Measurements from ENCODE around the gene AHNAK. TPM values are rescaled to one million over a fixed set of nuclear protein-coding genes. Genes with fewer than 3 reads are reported as not detected.

AHNAK gene
- total and polyA plus RNA-seq, 2 donors (not counting 3 experiments of a cell fraction or from before 2014, with no cell fraction given), result 35.2 to 436 TPM

- H3K4me2 ChIP-seq (ENCODE audit: insufficient read depth, low read length), result no peak overlapping the region
- no peaks in the 10 kb centered on the region for H3K79me2 ChIP-seq (ENCODE audit: control insufficient read depth, insufficient read depth, low read length)
- no peaks in the 10 kb centered on the region for H4K20me1 ChIP-seq (replicated peaks; ENCODE audit: control insufficient read depth, extremely low read depth, insufficient read depth, low read length)
- H3K9me1 ChIP-seq (replicated peaks; ENCODE audit: control insufficient read depth, extremely low read depth, insufficient read depth, low read length), result no peaks in the 10 kb centered on the region
- no peak for DNase-seq (ENCODE audit: low read depth, low spot score)
- no peak overlapping the region for H2AFZ ChIP-seq (ENCODE audit: low read depth, low read length)
- dilution Hi-C loops (cut with MboI; ENCODE audit: extremely low pct_ligation_motif_present, low sequenced_read_pairs) (no loop called here), intact Hi-C loops (cut with micrococcal nuclease) (loop anchor here (5.0 kb wide), 3 partner anchors 213 to 483 kb away; partner anchors contain the start of genes EML3, ROM1, SLC3A2 and STX5)
- TF ChIP-seq EZH2 (IDR thresholded peaks at IDR 0.05; ENCODE audit: borderline replicate concordance, low read depth, low read length, severe bottlenecking) (no peak), MAX (IDR thresholded peaks at IDR 0.05; ENCODE audit: insufficient read depth, insufficient read length) (no peak), POLR2A (IDR thresholded peaks at IDR 0.05; ENCODE audit: low read depth, low read length) (no peak), POLR2AphosphoS5 (IDR thresholded peaks at IDR 0.05; ENCODE audit: insufficient read depth, low read depth, low read length) (no peak), FOS (IDR thresholded peaks at IDR 0.05; ENCODE audit: borderline replicate concordance, insufficient read depth, low read length) (no peak), JUN (IDR thresholded peaks at IDR 0.05; ENCODE audit: borderline replicate concordance, insufficient read depth, insufficient read length, low read depth) (no peak)
- TF ChIP-seq, protein P1, sequence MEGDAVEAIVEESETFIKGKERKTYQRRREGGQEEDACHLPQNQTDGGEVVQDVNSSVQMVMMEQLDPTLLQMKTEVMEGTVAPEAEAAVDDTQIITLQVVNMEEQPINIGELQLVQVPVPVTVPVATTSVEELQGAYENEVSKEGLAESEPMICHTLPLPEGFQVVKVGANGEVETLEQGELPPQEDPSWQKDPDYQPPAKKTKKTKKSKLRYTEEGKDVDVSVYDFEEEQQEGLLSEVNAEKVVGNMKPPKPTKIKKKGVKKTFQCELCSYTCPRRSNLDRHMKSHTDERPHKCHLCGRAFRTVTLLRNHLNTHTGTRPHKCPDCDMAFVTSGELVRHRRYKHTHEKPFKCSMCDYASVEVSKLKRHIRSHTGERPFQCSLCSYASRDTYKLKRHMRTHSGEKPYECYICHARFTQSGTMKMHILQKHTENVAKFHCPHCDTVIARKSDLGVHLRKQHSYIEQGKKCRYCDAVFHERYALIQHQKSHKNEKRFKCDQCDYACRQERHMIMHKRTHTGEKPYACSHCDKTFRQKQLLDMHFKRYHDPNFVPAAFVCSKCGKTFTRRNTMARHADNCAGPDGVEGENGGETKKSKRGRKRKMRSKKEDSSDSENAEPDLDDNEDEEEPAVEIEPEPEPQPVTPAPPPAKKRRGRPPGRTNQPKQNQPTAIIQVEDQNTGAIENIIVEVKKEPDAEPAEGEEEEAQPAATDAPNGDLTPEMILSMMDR (IDR thresholded peaks at IDR 0.05; ENCODE audit: extremely low read depth in 1 of 2, insufficient read depth in 1 of 2, low read depth in 1 of 2, low read length in 2 of 2), result no peak
- BruUV-seq (replicated peaks), result no TSS peak
- CTCF ChIA-PET, result interaction anchor here (1.6 to 4.2 kb wide), 2 partner anchors 11 to 25 kb away, joined by 4 to 18 read pairs; no protein-coding TSS in a partner anchor
- H3K36me3 ChIP-seq (ENCODE audit: control insufficient read depth in 2 of 2, extremely low read depth in 1 of 2, insufficient read depth in 2 of 2, low read length in 2 of 2), result no peaks in the 10 kb centered on the region
- no peak overlapping the region for H3K9ac ChIP-seq (replicated peaks; ENCODE audit: extremely low read depth, insufficient read depth, low read length)
- H3K27ac ChIP-seq (ENCODE audit: insufficient read depth, low read depth, low read length), result no peak overlapping the region
- POLR2A ChIA-PET, result no interaction called here
- FAIRE-seq, result no peak
- no peak overlapping the region for H3K4me3 ChIP-seq (replicated peaks in 1 of 3; ENCODE audit: insufficient read depth in 1 of 3, low read depth in 1 of 3, low read length in 3 of 3)
- H3K9me3 ChIP-seq (replicated peaks; ENCODE audit: control insufficient read depth, insufficient read depth, low read length), result no peaks in the 10 kb centered on the region
- H3K4me1 ChIP-seq (ENCODE audit: control insufficient read depth, extremely low read depth, insufficient read depth, low read length), result peaks cover 4% of the 10 kb centered on the region
- H3K27me3 ChIP-seq (ENCODE audit: control insufficient read depth in 2 of 2, insufficient read depth in 2 of 2, low read length in 2 of 2), result no peaks in the 10 kb centered on the region
Observed at GRCh38 chr11:62399172-62399877, 147.3 kb downstream of the AHNAK start.
